Stomach (tissue), 4 donors: Measurements from ENCODE around the gene DMRT1.

Experiments
- CTCF ChIP-seq, 7 experiments: fragments of 450-650 bp in 4 of 7; fragments of 200-600 bp in 3 of 7; sonication (generic) in 3 of 7; IDR thresholded peaks; one replicate each; pipeline ENCODE4 v1.5.1; 2016 to 2019; ENCODE audit warnings: antibody characterized with exemption in 7 of 7, control low read depth in 2 of 7, mild to moderate bottlenecking in 1 of 7
- POLR2A ChIP-seq, 4 donors: fragments of 450-650 bp; IDR thresholded peaks; one replicate each; pipeline ENCODE4 v1.6.1; 2016; ENCODE audit warnings: antibody characterized with exemption in 4 of 4, control low read depth in 2 of 4, mild to moderate bottlenecking in 1 of 4, moderate library complexity in 1 of 4
- POLR2AphosphoS5 ChIP-seq, 3 donors: sonication (generic); formaldehyde crosslinking; IDR thresholded peaks; one replicate each; pipeline ENCODE4 v1.6.1; 2016; ENCODE audit warnings: antibody characterized with exemption in 3 of 3

GRCh38 chr9:1005043-1005667, 163.7 kb downstream of the DMRT1 start:
- TF ChIP-seq CTCF (IDR thresholded peaks at IDR 0.05) (peak in 4 of 7 experiments; percentile 16 to 55 (median 26)), POLR2AphosphoS5 (IDR thresholded peaks at IDR 0.05) (no peak), POLR2A (IDR thresholded peaks at IDR 0.05) (no peak)
